H1 (cell line): ENCODE results near the gene APOL6. TPM values are rescaled to one million over a fixed set of nuclear protein-coding genes. Genes with fewer than 3 reads are reported as not detected.

Experiments
- CTCF ChIA-PET: fragments of 300-600 bp; sonication (Branson Sonifier 250); formaldehyde crosslinking; loops from one replicate; lab custom pipeline; 2021; ENCODE audit not compliant: partially characterized antibody; lab: Charles Lee
- POLR2A ChIA-PET: fragments of 300-600 bp; sonication (Branson Sonifier 250); formaldehyde crosslinking; loops from one replicate; lab custom pipeline; 2021; ENCODE audit warnings: inconsistent platforms; ENCODE audit not compliant: partially characterized antibody; lab: Charles Lee
- DNase-seq, 2 experiments: peaks; one replicate each; pipeline versions ENCODE4 v3.0.0 to v3.0.0-alpha.2; 2010 to 2022; ENCODE audit warnings: low spot score in 2 of 2, low read depth in 1 of 2, mixed read lengths in 1 of 2
- FAIRE-seq: peaks from 2 replicates; lab custom pipeline; 2011; peaks lifted over from hg19 to GRCh38; lab: Jason Lieb, UNC
- H2AFZ ChIP-seq: 2 replicates; pipeline ENCODE4 v1.8.1; 2012; ENCODE audit warnings: low read length, inconsistent platforms
- H2AK5ac ChIP-seq: 2 replicates; pipeline ENCODE4 v1.6.1; 2013; ENCODE audit warnings: low read depth, low read length
- H2BK120ac ChIP-seq: replicated peaks from 2 replicates; pipeline ENCODE3; 2013; ENCODE audit warnings: low read depth, low read length, inconsistent platforms
- H2BK12ac ChIP-seq: 2 replicates; pipeline ENCODE4 v1.6.1; 2013; ENCODE audit warnings: low read depth, low read length
- H2BK15ac ChIP-seq: 2 replicates; pipeline ENCODE4 v1.6.1; 2013; ENCODE audit warnings: low read length
- H2BK20ac ChIP-seq: 2 replicates; pipeline ENCODE4 v1.6.1; 2013; ENCODE audit warnings: low read length
- H2BK5ac ChIP-seq: 2 replicates; pipeline ENCODE4 v1.6.1; 2013; ENCODE audit warnings: low read depth, low read length
- H3K14ac ChIP-seq: 2 replicates; pipeline ENCODE4 v1.6.1; 2013; ENCODE audit warnings: inconsistent platforms; ENCODE audit not compliant: insufficient read length
- H3K18ac ChIP-seq: 2 replicates; pipeline ENCODE4 v1.6.1; 2013; ENCODE audit warnings: low read length; ENCODE audit errors: extremely low read depth
- H3K23ac ChIP-seq: 2 replicates; pipeline ENCODE4 v1.6.1; 2013; ENCODE audit warnings: inconsistent platforms; ENCODE audit not compliant: insufficient read length
- H3K23me2 ChIP-seq: 2 replicates; pipeline ENCODE4 v1.6.1; 2013; ENCODE audit warnings: low read depth, low read length
- H3K27ac ChIP-seq: 2 replicates; pipeline ENCODE4 v1.6.1; 2011; ENCODE audit warnings: low read depth, low read length, inconsistent platforms
- H3K27me3 ChIP-seq, 4 experiments: replicated peaks in 1 of 4; 1 replicate in 1 of 4; 2 replicates in 3 of 4; pipeline versions ENCODE4 v1.6.1 to v1.8.1; 2011 to 2013; ENCODE audit warnings: low read length in 3 of 4, mild to moderate bottlenecking in 3 of 4, inconsistent platforms in 2 of 4, mixed read lengths in 2 of 4, moderate library complexity in 1 of 4; ENCODE audit not compliant: control insufficient read depth in 3 of 4, insufficient read depth in 3 of 4; ENCODE audit errors: extremely low read depth in 1 of 4
- H3K36me3 ChIP-seq, 4 experiments: 2 replicates each; pipeline versions ENCODE4 v1.6.1 to v1.8.1; 2011 to 2013; ENCODE audit warnings: mild to moderate bottlenecking in 4 of 4, low read length in 3 of 4, moderate library complexity in 2 of 4, control low read depth in 1 of 4, inconsistent platforms in 1 of 4; ENCODE audit not compliant: insufficient read depth in 4 of 4, control insufficient read depth in 2 of 4
- H3K4ac ChIP-seq: replicated peaks from 2 replicates; pipeline ENCODE3; 2013; ENCODE audit warnings: low read length, low read depth, mixed read lengths, inconsistent platforms; ENCODE audit not compliant: insufficient read length
- H3K4me1 ChIP-seq, 4 experiments: replicated peaks in 1 of 4; 1 replicate in 1 of 4; 2 replicates in 3 of 4; pipeline versions ENCODE4 v1.6.1 to v1.8.1; 2011 to 2013; ENCODE audit warnings: low read length in 3 of 4, inconsistent platforms in 2 of 4, mixed read lengths in 1 of 4; ENCODE audit not compliant: insufficient read depth in 4 of 4, control insufficient read depth in 3 of 4
- H3K4me2 ChIP-seq, 2 experiments: 2 replicates each; pipeline versions ENCODE4 v1.6.1 to v1.8.1; 2011 to 2013; ENCODE audit warnings: low read depth in 2 of 2, low read length in 2 of 2, control low read depth in 1 of 2, inconsistent platforms in 1 of 2, mild to moderate bottlenecking in 1 of 2; ENCODE audit not compliant: insufficient read depth in 1 of 2
- H3K4me3 ChIP-seq, 4 experiments: fragments of 200-600, 300-600 bp in 1 of 4; sonication (generic), shearing (Covaris generic), sonication (Bioruptor Twin) in 1 of 4; 2 replicates each; pipeline versions ENCODE4 v1.5.1 to v1.8.1; 2011 to 2016; ENCODE audit warnings: low read length in 4 of 4, low read depth in 3 of 4, control low read depth in 2 of 4, inconsistent platforms in 2 of 4, mild to moderate bottlenecking in 2 of 4, mixed read lengths in 1 of 4, moderate library complexity in 1 of 4; ENCODE audit not compliant: insufficient read depth in 2 of 4; ENCODE audit errors: extremely low read depth in 1 of 4
- H3K56ac ChIP-seq: replicated peaks from 2 replicates; pipeline ENCODE3; 2013; ENCODE audit warnings: low read depth, mild to moderate bottlenecking, mixed read lengths, low read length, inconsistent platforms; ENCODE audit not compliant: insufficient read length
- H3K79me1 ChIP-seq: 2 replicates; pipeline ENCODE4 v1.6.1; 2013; ENCODE audit warnings: low read depth, low read length, control low read depth
- H3K79me2 ChIP-seq, 2 experiments: 2 replicates each; pipeline versions ENCODE4 v1.6.1 to v1.8.1; 2012 to 2013; ENCODE audit warnings: low read length in 2 of 2, mild to moderate bottlenecking in 2 of 2, inconsistent platforms in 1 of 2; ENCODE audit not compliant: insufficient read depth in 2 of 2, control insufficient read depth in 1 of 2
- H3K9ac ChIP-seq, 4 experiments: replicated peaks in 1 of 4; 1 replicate in 1 of 4; 2 replicates in 3 of 4; pipeline versions ENCODE4 v1.6.1 to v1.8.1; 2011 to 2013; ENCODE audit warnings: low read depth in 3 of 4, low read length in 3 of 4, control low read depth in 2 of 4, mild to moderate bottlenecking in 2 of 4, moderate library complexity in 2 of 4, inconsistent platforms in 1 of 4; ENCODE audit errors: extremely low read depth in 1 of 4
- H3K9me3 ChIP-seq, 2 experiments: 2 replicates each; pipeline versions ENCODE4 v1.6.1 to v1.8.1; 2012 to 2013; ENCODE audit warnings: mild to moderate bottlenecking in 2 of 2, moderate library complexity in 2 of 2, control low read depth in 1 of 2, inconsistent platforms in 1 of 2, low read depth in 1 of 2, low read length in 1 of 2, mixed read lengths in 1 of 2; ENCODE audit not compliant: insufficient read depth in 2 of 2
- H4K20me1 ChIP-seq, 2 experiments: replicated peaks in 1 of 2; 2 replicates each; pipeline versions ENCODE3 to v1.8.1; 2011 to 2013; ENCODE audit warnings: inconsistent platforms in 2 of 2, low read length in 2 of 2, mild to moderate bottlenecking in 1 of 2; ENCODE audit not compliant: insufficient read depth in 2 of 2, control insufficient read depth in 1 of 2
- H4K5ac ChIP-seq: 2 replicates; pipeline ENCODE4 v1.6.1; 2013; ENCODE audit warnings: low read length, low read depth, mixed read lengths, inconsistent platforms; ENCODE audit not compliant: insufficient read length
- H4K8ac ChIP-seq: 2 replicates; pipeline ENCODE4 v1.8.0; 2013; ENCODE audit warnings: mild to moderate bottlenecking, moderate library complexity, low read length, inconsistent platforms; ENCODE audit not compliant: insufficient read depth; ENCODE audit errors: extremely low read depth
- H4K91ac ChIP-seq: replicated peaks from 2 replicates; pipeline ENCODE3; 2013; ENCODE audit warnings: low read length, mixed read lengths, inconsistent platforms; ENCODE audit not compliant: insufficient read length
- CBX5 ChIP-seq: fragments of 300-800, 300-1000 bp; sonication (generic); IDR thresholded peaks from 2 replicates; pipeline ENCODE4 v1.7.1; 2016; ENCODE audit warnings: antibody characterized with exemption, low read length, low read depth
- CBX8 ChIP-seq: fragments of 300-800, 300-1000 bp; sonication (generic); IDR thresholded peaks from 2 replicates; pipeline ENCODE4 v1.7.1; 2016; ENCODE audit warnings: low read depth, low read length, borderline replicate concordance
- GABPA ChIP-seq: IDR thresholded peaks from 2 replicates; pipeline ENCODE4 v1.6.1; 2011; ENCODE audit warnings: mild to moderate bottlenecking, low read length, moderate library complexity, borderline replicate concordance; ENCODE audit not compliant: insufficient read depth
- GTF2F1 ChIP-seq: IDR thresholded peaks from 2 replicates; pipeline ENCODE4 v1.6.1; 2012; ENCODE audit warnings: low read depth, low read length, improper control_type of control experiment, borderline replicate concordance
- JUN ChIP-seq: IDR thresholded peaks from 2 replicates; pipeline ENCODE4 v1.6.1; 2011; ENCODE audit warnings: low read depth, mild to moderate bottlenecking, improper control_type of control experiment, low read length
- NRF1 ChIP-seq: IDR thresholded peaks from 2 replicates; pipeline ENCODE4 v1.6.1; 2011; ENCODE audit warnings: mild to moderate bottlenecking, low read depth, low read length, improper control_type of control experiment
- RBBP5 ChIP-seq: IDR thresholded peaks from 2 replicates; pipeline ENCODE4 v1.7.1; 2012; ENCODE audit warnings: low read depth, mild to moderate bottlenecking, inconsistent platforms, low read length, moderate library complexity, borderline replicate concordance
- RNF2 ChIP-seq: fragments of 200-900, 300-1000 bp; sonication (generic); IDR thresholded peaks from 2 replicates; pipeline ENCODE4 v1.7.1; 2016; ENCODE audit warnings: borderline replicate concordance, low read depth, mild to moderate bottlenecking, antibody characterized with exemption, low read length; ENCODE audit not compliant: poor library complexity, severe bottlenecking; ENCODE audit errors: missing control alignments
- SAP30 ChIP-seq: fragments of 300-600 bp; sonication (generic); IDR thresholded peaks from 2 replicates; pipeline ENCODE4 v1.7.1; 2012; ENCODE audit warnings: low read length, moderate library complexity, mild to moderate bottlenecking, inconsistent platforms; ENCODE audit not compliant: insufficient read depth, insufficient replicate concordance
- SIN3A ChIP-seq, 2 experiments: IDR thresholded peaks in 1 of 2; conservative IDR thresholded peaks in 1 of 2; 2 replicates each; pipeline ENCODE4 v1.6.1; 2011 to 2012; ENCODE audit warnings: low read length in 2 of 2, improper control_type of control experiment in 1 of 2, low read depth in 1 of 2, mild to moderate bottlenecking in 1 of 2
- WGBS, 2 experiments: shearing (Covaris generic) in 1 of 2; methylation state at CpG; one replicate each; pipeline versions ENCODE4 v1.1.6 to v1.1.7; 2013 to 2015; ENCODE audit warnings: low lambda C conversion rate in 2 of 2, mixed read lengths in 2 of 2, inconsistent platforms in 1 of 2, low coverage in 1 of 2, missing lambda C conversion rate in 1 of 2; ENCODE audit not compliant: insufficient replicate concordance in 2 of 2, insufficient coverage in 1 of 2, insufficient read length in 1 of 2; ENCODE audit errors: extremely low coverage in 1 of 2, missing lambda C conversion rate in 1 of 2; 5-methylcytosine and 5-hydroxymethylcytosine counted together
- polyA plus RNA-seq, 7 experiments: library from polyadenylated mRNA; depleted of rRNA in 3 of 7; stranded (reverse) in 5 of 7; unstranded in 2 of 7; fragments of >200 nt in 5 of 7; fragments of 200-250 nt in 2 of 7; gene quantifications; 1 replicate in 5 of 7; 2 replicates in 1 of 7; 4 replicates in 1 of 7; pipeline versions ENCODE4 v1.2.1 to v1.2.3, GENCODE V29; 2011 to 2013; ENCODE audit warnings: missing spikeins in 2 of 7, mixed read lengths in 2 of 7
- total RNA-seq: library from RNA; stranded (reverse); fragmentation: NEBNext Ultra II Directional; extraction: Animal tissue kit (Norgen Biotek cat#: 25700); gene quantifications from 2 replicates; pipeline ENCODE4 v1.2.1, GENCODE V29; 2021
- TF ChIP-seq, protein P1 (sequence below): IDR thresholded peaks from 2 replicates; pipeline ENCODE4 v1.6.1; 2012; ENCODE audit warnings: low read length, inconsistent platforms

APOL6 gene
- total and polyA plus RNA-seq, 2 of the 8 experiments (the other 6 are each of a cell fraction or from before 2014, with no cell fraction given): 0.06 to 0.13 TPM

GRCh38 chr22:35656284-35656752, 8.1 kb downstream of the APOL6 start:
- no peak for FAIRE-seq
- Histone ChIP-seq H3K14ac (peak overlapping the region; percentile 31), H3K4me1 (no peaks in the 10 kb centered on the region), H3K4me2 (no peak overlapping the region), H2BK12ac (no peak overlapping the region), H2BK20ac (no peak overlapping the region), H2BK120ac (no peak overlapping the region), H4K20me1 (no peaks in the 10 kb centered on the region), H3K18ac (no peak overlapping the region), H2BK15ac (no peak overlapping the region), H3K9ac (no peak overlapping the region), H4K8ac (no peak overlapping the region), H3K4me3 (no peak overlapping the region), H3K79me2 (no peaks in the 10 kb centered on the region), H4K5ac (no peak overlapping the region), H3K56ac (no peak overlapping the region), H3K4ac (no peak overlapping the region), H3K9me3 (peaks cover 0 to 5% of the 10 kb centered on the region in 2 experiments; a peak in 1 of 4 replicates), H2AK5ac (no peak overlapping the region), H4K91ac (no peak overlapping the region), H3K23ac (no peak overlapping the region), H2AFZ (no peak overlapping the region), H3K23me2 (no peaks in the 10 kb centered on the region), H3K27ac (no peak overlapping the region), H3K27me3 (no peaks in the 10 kb centered on the region), H2BK5ac (no peak overlapping the region), H3K36me3 (no peaks in the 10 kb centered on the region), H3K79me1 (no peaks in the 10 kb centered on the region)
- WGBS, 2 experiments: 89% methylated on average over 5 of the region's 5 CpGs; no CpG with 5 or more reads in 1 of the 2 experiments
- ChIA-PET CTCF (interaction anchor here (0.9 to 1.3 kb wide), 4 partner anchors 17 to 520 kb away, joined by 3 to 4 read pairs (median 4); no protein-coding TSS in a partner anchor), POLR2A (interaction anchor here (1.4 kb wide), 1 partner anchor 8 kb away, joined by 3 read pairs; the partner anchor contains the start of gene APOL6)
- no peak for DNase-seq
- TF ChIP-seq CBX8 (no peak), SIN3A (conservative IDR thresholded peaks at IDR 0.05 in 1 of 2, IDR thresholded peaks at IDR 0.05 in 1 of 2; ENCODE audit: low read depth in 1 of 2, low read length in 2 of 2) (no peak), NRF1 (no peak), RNF2 (no peak), GTF2F1 (no peak), SAP30 (no peak), CBX5 (no peak), GABPA (no peak), JUN (no peak), RBBP5 (no peak)
- TF ChIP-seq, protein P1, sequence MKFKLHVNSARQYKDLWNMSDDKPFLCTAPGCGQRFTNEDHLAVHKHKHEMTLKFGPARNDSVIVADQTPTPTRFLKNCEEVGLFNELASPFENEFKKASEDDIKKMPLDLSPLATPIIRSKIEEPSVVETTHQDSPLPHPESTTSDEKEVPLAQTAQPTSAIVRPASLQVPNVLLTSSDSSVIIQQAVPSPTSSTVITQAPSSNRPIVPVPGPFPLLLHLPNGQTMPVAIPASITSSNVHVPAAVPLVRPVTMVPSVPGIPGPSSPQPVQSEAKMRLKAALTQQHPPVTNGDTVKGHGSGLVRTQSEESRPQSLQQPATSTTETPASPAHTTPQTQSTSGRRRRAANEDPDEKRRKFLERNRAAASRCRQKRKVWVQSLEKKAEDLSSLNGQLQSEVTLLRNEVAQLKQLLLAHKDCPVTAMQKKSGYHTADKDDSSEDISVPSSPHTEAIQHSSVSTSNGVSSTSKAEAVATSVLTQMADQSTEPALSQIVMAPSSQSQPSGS: no peak
